22Rv1 (cell line): ENCODE results near the gene CCDC159.
A peak's percentile ranks its signal among the peaks of the same experiment; 100 is the strongest.

Experiments used
- H3K27ac ChIP-seq: fragments of 450-650 bp; 2 replicates; pipeline ENCODE4 v1.5.1; 2017
- CTCF ChIP-seq: fragments of 450-650 bp; IDR thresholded peaks from 2 replicates; pipeline ENCODE4 v1.5.1; 2017; ENCODE audit warnings: mild to moderate bottlenecking
- ZFX ChIP-seq: fragments of 450-650 bp; IDR thresholded peaks from 2 replicates; pipeline ENCODE4 v1.6.1; 2017; ENCODE audit warnings: antibody characterized with exemption, borderline replicate concordance

The CCDC159 gene

GRCh38 chr19:11379857-11380350 lies 33.6 kb downstream of the CCDC159 start:
- TF ChIP-seq ZFX (no peak), CTCF (no peak)
- H3K27ac ChIP-seq, result peak overlapping the region; percentile 98

GRCh38 chr19:11380653-11381537 lies 34.6 kb downstream of the CCDC159 start:
- TF ChIP-seq ZFX, result no peak
- peak; percentile 88 for TF ChIP-seq CTCF
- H3K27ac ChIP-seq, result peak overlapping the region; percentile 98

GRCh38 chr19:11382898-11383705 lies 36.8 kb downstream of the CCDC159 start:
- TF ChIP-seq CTCF (peak; percentile 83), ZFX (no peak)

GRCh38 chr19:11383706-11384048 lies 37.4 kb downstream of the CCDC159 start:
- peak overlapping the region; percentile 98 for H3K27ac ChIP-seq

More at GRCh38 chr19:11382898-11383705, 36.8 kb downstream of the CCDC159 start:
- H3K27ac ChIP-seq, result peak overlapping the region; percentile 98

GRCh38 chr19:11384778-11385129 lies 38.4 kb downstream of the CCDC159 start:
- H3K27ac ChIP-seq, result peak overlapping the region; percentile 98

More at GRCh38 chr19:11383706-11384048, 37.4 kb downstream of the CCDC159 start:
- no peak for TF ChIP-seq ZFX
- no peak for TF ChIP-seq CTCF

GRCh38 chr19:11387162-11388034 lies 41.1 kb downstream of the CCDC159 start:
- H3K27ac ChIP-seq, result no peak overlapping the region
- TF ChIP-seq CTCF, result no peak
- TF ChIP-seq ZFX, result no peak

More at GRCh38 chr19:11384778-11385129, 38.4 kb downstream of the CCDC159 start:
- TF ChIP-seq ZFX (no peak), CTCF (no peak)
